ENCODE results near the gene CRYM.

CRYM gene

GRCh38 chr16:21242756-21243155, 35.3 kb downstream of the CRYM start:
- DNase-seq: no peak

GRCh38 chr16:21239646-21240045, 38.4 kb downstream of the CRYM start:
- no peak for DNase-seq

- DNase-seq: no peak
Observed at GRCh38 chr16:21236831-21237230, 41.3 kb downstream of the CRYM start.

- no peak for DNase-seq
Observed at GRCh38 chr16:21235199-21235585, 42.9 kb downstream of the CRYM start.

- no peak for DNase-seq
Observed at GRCh38 chr16:21233521-21234150, 44.5 kb downstream of the CRYM start, which contains the start of gene ANKS4B. ANKS4B (plus strand) TSS chr16:21233699; CDS start chr16:21233738, 39 bp downstream.

- no peak for DNase-seq
Observed at GRCh38 chr16:21233045-21233520, 45.0 kb downstream of the CRYM start.

GRCh38 chr16:21228361-21228872, 49.7 kb downstream of the CRYM start:
- DNase-seq: no peak

- no peak for DNase-seq
Observed at GRCh38 chr16:21227866-21228265, 50.2 kb downstream of the CRYM start.

GRCh38 chr16:21226749-21227148, 51.3 kb downstream of the CRYM start:
- no peak for DNase-seq

GRCh38 chr16:21224800-21225199, 53.3 kb downstream of the CRYM start:
- DNase-seq: no peak

- no peak for DNase-seq
Observed at GRCh38 chr16:21223787-21224186, 54.3 kb downstream of the CRYM start.

- no peak for DNase-seq
Observed at GRCh38 chr16:21222495-21223337, 55.4 kb downstream of the CRYM start.

GRCh38 chr16:21219551-21219950, 58.5 kb downstream of the CRYM start:
- no peak for DNase-seq

- DNase-seq: no peak
Observed at GRCh38 chr16:21218153-21218552, 59.9 kb downstream of the CRYM start.

GRCh38 chr16:21217121-21217520, 61.0 kb downstream of the CRYM start:
- DNase-seq: no peak

GRCh38 chr16:21214086-21214485, 64.0 kb downstream of the CRYM start:
- DNase-seq: no peak

- DNase-seq: no peak
Observed at GRCh38 chr16:21211486-21211885, 66.6 kb downstream of the CRYM start, which contains the start of gene ZP2. ZP2 (minus strand) TSS chr16:21211574; CDS start chr16:21211547, 27 bp downstream.
